ENCODE measurements around the gene DAPK2.
"Not testable (repeated sequence)": the region's sequence is repeated elsewhere in the genome, so short reads cannot be mapped to it uniquely, and the experiment has no call there.

Gene DAPK2

GRCh38 chr15:64046421-64047153, at the start of gene DAPK2:
TSS of gene DAPK2 (minus strand) at chr15:64046485. CDS start at chr15:64040261, 6,224 bp downstream.
- DNase-seq, result peak; percentile 27

GRCh38 chr15:64095431-64095794, 49.1 kb upstream of the DAPK2 start:
- DNase-seq, result no peak

DNA sequence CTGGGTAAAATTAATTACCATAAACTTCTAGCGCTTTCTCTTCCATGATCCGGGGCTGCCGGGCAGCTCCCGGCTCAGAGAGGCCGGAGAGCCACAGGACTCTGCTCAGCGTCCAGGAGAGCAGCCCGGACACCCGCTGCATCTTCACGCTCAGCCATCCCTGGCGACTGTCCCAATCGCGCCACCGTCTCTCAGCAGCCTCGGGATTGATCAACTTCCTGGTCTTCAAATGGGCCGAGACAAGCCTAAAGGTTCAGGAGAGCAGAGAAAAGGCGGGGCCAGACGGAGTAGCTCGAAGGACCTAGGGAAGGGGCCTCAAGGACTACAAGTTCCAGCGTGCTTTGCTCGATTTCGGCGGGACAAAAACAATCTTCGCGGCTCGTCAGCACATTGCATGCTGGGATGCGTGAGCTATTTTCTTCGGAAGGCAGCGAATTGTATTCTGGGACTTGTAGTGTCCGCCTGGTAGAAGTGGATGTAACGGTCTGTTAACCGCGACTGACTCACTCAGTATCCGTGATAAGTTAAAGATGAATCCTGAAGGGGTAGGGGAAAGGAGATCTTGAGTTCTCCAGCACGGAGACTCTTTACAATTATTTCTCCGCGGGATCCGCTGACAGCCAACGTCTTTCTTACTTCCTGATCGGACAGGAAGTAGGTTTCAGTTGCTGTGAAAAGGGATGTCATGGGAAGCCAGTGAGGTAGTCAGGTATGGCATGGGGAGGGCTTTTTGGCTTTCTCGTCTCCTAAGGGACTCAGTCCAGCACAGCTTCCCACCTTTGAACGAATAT, 47.5 kb upstream of the DAPK2 start, which contains the start of gene CIAO2A:
CIAO2A (minus strand) TSS at position 212 of the 791 bp plus-strand sequence; CDS start at position 142, 70 bp downstream.
- DNase-seq, result peak; percentile 98

- DNase-seq, result peak; percentile 77
Measured at GRCh38 chr15:64092864-64093626, 46.8 kb upstream of the DAPK2 start.

DNA sequence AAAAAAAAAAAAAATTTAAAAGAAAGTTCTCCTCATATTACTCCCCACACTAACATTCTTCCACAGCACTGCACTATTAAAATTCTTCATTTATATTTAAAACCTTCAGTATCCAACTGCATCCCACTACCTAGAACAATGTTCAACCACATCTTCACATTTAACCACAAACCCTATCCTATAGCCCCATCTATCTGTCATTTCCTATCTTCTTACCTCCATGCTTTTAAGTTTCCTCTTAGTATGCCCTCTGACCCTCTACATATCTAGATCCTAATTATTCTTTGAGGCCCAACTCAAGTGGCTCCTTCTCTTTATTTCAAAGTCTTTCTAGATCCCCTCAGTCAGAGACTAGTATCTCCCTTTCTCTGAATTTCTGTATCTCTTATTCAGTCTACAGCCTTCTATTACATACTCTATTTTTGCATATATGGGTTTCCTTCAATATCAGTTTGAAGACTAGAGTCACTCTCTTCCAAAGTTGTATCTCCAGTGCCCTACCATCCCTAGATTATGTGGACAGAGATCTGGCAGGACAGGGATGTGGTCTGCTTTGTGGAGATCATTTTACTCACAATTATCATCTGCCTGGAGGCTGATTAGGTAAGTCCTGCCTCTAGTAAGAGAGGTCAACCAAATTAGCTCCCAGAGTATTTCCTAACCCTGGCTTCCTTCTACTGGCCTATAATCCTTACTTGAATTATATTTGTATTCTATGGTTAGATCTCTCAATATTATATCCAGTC, 46.0 kb upstream of the DAPK2 start:
- no peak for DNase-seq

- DNase-seq, result no peak
Measured at GRCh38 chr15:64090527-64090926, 44.2 kb upstream of the DAPK2 start.

DNA sequence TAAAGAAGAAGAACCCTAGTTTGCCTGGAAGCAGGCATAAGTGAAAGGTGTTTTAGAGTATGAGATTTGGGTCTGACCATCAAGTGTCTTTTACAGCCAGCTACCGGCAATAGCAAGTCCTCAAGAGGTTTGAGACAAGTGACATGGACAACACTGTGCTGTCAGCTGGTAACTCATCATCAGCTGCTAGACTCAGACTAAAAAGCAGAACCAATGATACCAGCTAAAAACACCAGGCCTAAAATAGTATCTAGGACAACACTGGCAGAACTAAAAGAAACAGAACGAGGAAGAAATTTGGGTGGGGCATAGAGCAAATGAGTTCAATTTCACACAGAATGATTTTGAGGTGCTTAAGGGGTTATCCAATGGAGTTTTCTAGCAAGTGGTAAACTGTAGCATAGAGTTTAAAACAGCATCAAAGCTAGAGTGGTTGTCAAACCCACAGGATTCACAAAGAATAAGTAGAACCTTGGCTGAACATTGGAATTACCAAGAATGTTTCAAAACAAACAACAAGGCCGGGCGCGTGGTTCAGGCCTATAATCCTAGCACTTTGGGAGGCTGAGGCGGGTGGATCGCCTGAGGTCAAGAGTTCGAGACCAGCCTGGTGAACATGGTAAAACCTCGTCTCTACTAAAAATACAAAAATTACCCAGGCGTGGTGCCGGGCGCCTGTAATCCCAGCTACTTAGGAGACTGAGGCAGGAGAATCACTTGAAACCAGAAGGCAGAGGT, 43.4 kb upstream of the DAPK2 start:
- DNase-seq, result no peak

GRCh38 chr15:64082757-64083156, 36.5 kb upstream of the DAPK2 start:
- DNase-seq, result no peak

- not testable (repeated sequence) for DNase-seq
Measured at GRCh38 chr15:64073496-64073895, 27.2 kb upstream of the DAPK2 start.

DNA sequence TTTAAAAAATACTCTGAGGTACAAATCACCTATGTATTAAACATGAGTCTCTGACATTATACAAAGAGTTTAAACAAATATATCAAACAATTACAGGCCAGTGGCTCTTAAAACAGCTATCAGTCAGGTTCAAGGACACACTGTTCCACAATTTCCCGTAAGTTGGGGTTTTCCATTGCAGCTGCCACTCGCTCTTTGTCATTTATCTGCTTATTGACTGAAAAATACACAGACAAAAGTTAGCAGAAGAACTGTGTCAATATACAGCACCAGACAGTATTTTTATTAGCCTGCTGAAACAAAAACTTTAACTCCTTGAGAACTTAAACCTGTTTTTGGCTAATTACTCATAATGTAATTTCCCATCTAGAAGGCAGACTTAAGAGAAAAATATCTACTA, 26.5 kb upstream of the DAPK2 start:
- no peak for DNase-seq

DNA sequence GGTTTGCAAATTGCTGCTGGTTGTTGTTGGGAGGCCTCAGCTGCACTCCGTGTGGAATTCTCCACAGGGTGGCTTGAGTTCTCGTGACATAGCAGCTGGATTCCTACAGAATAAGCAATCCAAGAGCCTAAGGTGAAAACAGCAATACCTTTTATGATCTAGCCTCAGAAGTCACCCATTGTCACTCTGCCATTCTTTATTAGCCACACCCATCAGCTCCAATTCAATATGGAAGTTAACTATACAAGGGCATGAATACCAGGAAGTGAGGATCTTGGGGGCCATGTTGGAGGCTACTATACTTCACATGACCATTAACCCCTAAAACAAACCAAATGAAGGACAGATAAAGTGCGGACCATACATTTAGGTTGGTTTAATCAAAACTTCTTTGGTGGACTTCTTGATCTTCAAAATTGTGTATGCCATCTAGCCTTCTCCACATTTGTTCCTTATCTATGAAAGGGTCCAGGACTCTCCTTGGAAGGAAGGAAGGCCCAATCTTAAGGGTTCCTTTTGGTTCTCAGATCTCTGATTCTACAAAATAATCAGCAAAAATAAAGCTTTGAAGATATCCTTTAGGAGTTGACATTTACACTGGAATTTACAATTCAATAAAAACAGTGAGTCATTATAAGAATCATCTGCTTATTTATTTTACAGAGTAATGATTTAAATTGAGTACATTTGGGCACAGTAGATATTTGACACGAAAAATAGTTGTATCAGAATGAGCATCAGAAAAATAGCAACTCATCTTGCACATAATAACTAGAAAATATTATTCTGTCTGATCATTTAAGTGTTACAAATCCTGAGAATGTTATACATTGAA, 25.9 kb upstream of the DAPK2 start:
- DNase-seq, result no peak

DNA sequence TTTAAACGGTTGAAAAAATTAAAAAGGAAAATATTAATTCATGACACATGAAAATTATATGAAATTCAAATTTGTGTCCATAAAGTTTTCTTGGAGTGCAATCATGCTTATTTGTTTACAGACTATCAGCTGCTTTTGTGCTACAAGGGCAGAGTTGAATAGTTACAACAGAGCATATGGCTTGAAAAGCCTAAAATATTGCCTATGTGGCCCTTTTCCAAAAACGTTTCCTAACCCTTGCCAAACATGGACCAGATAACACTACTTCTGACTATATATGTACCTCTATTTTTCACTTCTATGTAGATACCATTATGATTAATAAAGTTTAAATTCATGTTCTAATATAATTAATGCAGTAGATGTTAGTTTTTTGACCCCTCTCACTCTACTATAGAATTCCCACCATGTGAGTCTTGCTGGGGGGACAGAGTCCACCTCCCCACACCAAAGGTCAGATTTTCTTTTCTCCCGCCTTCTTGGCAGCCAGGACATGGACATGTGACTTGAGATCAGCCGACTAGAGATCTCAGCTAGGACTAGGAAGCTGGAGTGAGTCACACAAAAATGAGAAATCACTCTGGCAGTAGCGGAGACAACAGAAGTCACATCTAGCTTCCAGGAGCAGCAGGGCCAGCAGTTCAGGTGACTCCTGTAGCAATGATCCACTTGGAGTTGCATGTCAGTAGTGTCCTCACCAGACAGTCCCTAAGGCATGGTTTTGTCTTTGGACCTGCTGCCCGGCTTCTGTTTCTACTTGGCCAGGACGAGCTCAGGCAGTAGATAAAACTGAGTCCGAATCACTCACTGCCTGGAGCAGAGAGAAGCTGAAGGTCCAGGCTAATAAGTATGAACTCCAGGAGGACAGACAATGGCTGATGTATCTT, 24.9 kb upstream of the DAPK2 start:
- no peak for DNase-seq

GRCh38 chr15:64070106-64070505, 23.8 kb upstream of the DAPK2 start:
- DNase-seq, result no peak

DNA sequence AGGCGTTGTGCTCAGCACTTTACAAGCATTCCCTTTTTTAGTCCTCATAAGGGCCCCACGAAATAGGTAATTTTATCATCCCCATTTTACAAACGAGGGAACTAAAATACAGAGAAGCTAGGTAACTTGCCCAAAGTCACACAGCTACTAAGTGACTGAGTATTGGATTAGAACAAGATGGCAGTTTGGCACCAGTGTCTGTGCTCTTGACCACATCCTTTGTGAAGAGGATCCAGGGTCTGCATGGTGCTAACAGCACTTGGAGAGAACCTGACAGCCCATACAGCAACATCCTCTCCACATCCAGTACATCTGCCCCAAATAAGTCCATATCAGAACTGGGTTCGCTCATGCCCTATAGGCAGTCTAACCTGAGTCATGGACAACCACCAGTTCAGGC, 21.8 kb upstream of the DAPK2 start:
- DNase-seq, result no peak

DNA sequence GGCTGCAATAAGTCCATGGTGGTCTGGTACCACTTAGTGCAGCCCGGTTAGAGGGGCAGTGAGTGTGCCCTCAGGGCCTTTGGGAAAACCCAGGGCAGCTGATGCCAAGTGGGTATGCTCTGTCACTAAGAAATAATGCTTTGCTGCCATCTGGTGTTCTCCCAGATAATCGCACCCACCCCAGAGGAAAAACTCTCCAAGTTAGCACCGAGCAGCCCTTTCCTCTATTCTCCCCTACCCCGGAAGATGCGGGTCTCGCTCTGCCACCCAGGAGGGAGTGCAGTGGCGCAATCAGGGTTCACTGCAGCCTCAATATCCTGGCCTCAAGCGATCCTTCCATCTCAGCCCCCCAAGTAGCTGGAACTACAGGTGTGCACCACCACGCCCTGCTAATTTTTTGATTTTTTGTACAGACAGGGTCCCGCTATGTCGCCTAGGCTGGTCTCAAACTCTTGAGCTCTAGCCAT, 21.3 kb upstream of the DAPK2 start:
- peak; percentile 62 for DNase-seq

- no peak for DNase-seq
Measured at GRCh38 chr15:64066451-64066850, 20.2 kb upstream of the DAPK2 start.

GRCh38 chr15:64060716-64061115, 14.4 kb upstream of the DAPK2 start:
- DNase-seq, result no peak

DNA sequence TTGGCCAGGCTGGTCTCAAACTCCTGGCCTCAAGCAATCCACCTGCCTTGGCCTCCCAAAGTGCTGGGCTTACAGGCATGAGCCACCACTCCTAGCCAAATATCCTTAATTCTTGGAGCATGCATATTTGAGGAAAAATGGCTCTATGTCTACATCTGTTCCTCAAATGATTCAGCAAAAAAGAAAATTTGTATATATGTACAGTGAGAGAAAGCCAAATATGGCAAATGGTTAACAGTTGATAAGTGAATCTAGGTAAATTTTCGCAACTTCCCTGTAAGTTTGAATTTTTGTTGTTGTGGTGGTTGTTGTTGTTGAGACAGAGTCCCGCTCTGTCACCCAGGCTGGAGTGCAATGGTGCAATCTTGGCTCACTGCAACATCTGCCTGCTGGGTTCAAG, 12.8 kb upstream of the DAPK2 start:
- DNase-seq, result not testable (repeated sequence)

GRCh38 chr15:64058279-64058678, 12.0 kb upstream of the DAPK2 start:
- DNase-seq, result no peak

DNA sequence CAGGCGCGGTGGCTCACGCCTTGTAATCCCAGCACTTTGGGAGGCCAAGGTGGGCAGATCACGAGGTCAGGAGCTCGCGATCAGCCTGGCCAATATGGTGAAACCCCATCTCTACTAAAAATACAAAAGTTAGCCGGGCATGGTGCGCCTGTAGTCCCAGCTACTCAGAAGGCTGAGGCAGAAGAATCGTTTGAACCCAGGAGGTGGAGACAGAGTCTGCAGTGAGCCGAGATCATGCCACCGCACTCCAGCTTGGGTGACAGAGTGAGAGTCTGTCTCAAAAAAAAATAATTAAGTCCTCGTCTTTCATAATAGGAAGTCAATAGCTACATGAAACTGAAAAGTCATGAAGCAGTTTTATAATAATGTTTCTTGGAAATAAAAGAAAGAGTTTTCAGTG, 7.4 kb upstream of the DAPK2 start:
- not testable (repeated sequence) for DNase-seq

Data from KG1 (cell line).